ENCODE measurements around the gene ZNF598. TPM values are rescaled to one million over a fixed set of nuclear protein-coding genes. Genes with fewer than 3 reads are reported as not detected.

ZNF598 gene
- 46.4 TPM for total RNA-seq

GRCh38 chr16:2009791-2010510 lies at the start of gene ZNF598:
Gene ZNF598, minus strand, starts transcription at chr16:2009821.
- DNase-seq (ENCODE audit: low spot score): peak; percentile 74

GRCh38 chr16:2058872-2059271 lies 49.3 kb upstream of the ZNF598 start:
- DNase-seq (ENCODE audit: low spot score): no peak

- DNase-seq (ENCODE audit: low spot score): no peak
Observed at GRCh38 chr16:2058420-2058819, 48.8 kb upstream of the ZNF598 start.

GRCh38 chr16:2057438-2057837 lies 47.8 kb upstream of the ZNF598 start:
- no peak for DNase-seq (ENCODE audit: low spot score)

- no peak for DNase-seq (ENCODE audit: low spot score)
Observed at GRCh38 chr16:2056681-2057407, 47.2 kb upstream of the ZNF598 start.

GRCh38 chr16:2056077-2056476 lies 46.5 kb upstream of the ZNF598 start:
- DNase-seq (ENCODE audit: low spot score): no peak

- no peak for DNase-seq (ENCODE audit: low spot score)
Observed at GRCh38 chr16:2054543-2055245, 45.1 kb upstream of the ZNF598 start.

- no peak for DNase-seq (ENCODE audit: low spot score)
Observed at GRCh38 chr16:2053897-2054296, 44.3 kb upstream of the ZNF598 start.

- no peak for DNase-seq (ENCODE audit: low spot score)
Observed at GRCh38 chr16:2053211-2053610, 43.6 kb upstream of the ZNF598 start.

- no peak for DNase-seq (ENCODE audit: low spot score)
Observed at GRCh38 chr16:2048116-2048543, 38.5 kb upstream of the ZNF598 start.

- peak; percentile 97 for DNase-seq (ENCODE audit: low spot score)
Observed at GRCh38 chr16:2047330-2048115, 37.9 kb upstream of the ZNF598 start, which contains the start of the genes NTHL1 and TSC2. Gene NTHL1, minus strand, starts transcription at chr16:2047834. Its CDS starts 11 bp downstream, at chr16:2047823. Gene TSC2, plus strand, starts transcription at chr16:2047985. Its CDS starts 631 bp downstream, at chr16:2048616.

- DNase-seq (ENCODE audit: low spot score): no peak
Observed at GRCh38 chr16:2046893-2047329, 37.3 kb upstream of the ZNF598 start.

- DNase-seq (ENCODE audit: low spot score): no peak
Observed at GRCh38 chr16:2045965-2046892, 36.6 kb upstream of the ZNF598 start.

GRCh38 chr16:2044541-2044940 lies 34.9 kb upstream of the ZNF598 start:
- DNase-seq (ENCODE audit: low spot score): no peak

GRCh38 chr16:2043667-2044451 lies 34.2 kb upstream of the ZNF598 start:
- DNase-seq (ENCODE audit: low spot score): no peak

- no peak for DNase-seq (ENCODE audit: low spot score)
Observed at GRCh38 chr16:2042986-2043666, 33.5 kb upstream of the ZNF598 start.

GRCh38 chr16:2042171-2042985 lies 32.8 kb upstream of the ZNF598 start:
- no peak for DNase-seq (ENCODE audit: low spot score)

Data from ureter (tissue), 1 donor.